Measurements from ENCODE around the gene ANO3.

ANO3 gene

GRCh38 chr11:26649884-26650283 is 318.0 kb downstream of the ANO3 start:
- peak; percentile 16 for DNase-seq

GRCh38 chr11:26651916-26652315 is 320.0 kb downstream of the ANO3 start:
- no peak for DNase-seq

- DNase-seq = no peak
Observed at GRCh38 chr11:26655287-26655686, 323.4 kb downstream of the ANO3 start.

GRCh38 chr11:26662916-26663315 is 331.0 kb downstream of the ANO3 start:
- no peak for DNase-seq

GRCh38 chr11:26665036-26665435 is 333.1 kb downstream of the ANO3 start:
- DNase-seq = no peak

- no peak for DNase-seq
Observed at GRCh38 chr11:26665946-26666345, 334.0 kb downstream of the ANO3 start.

GRCh38 chr11:26675233-26675928 is 343.5 kb downstream of the ANO3 start:
- DNase-seq = no peak

GRCh38 chr11:26676641-26677040 is 344.7 kb downstream of the ANO3 start:
- no peak for DNase-seq

GRCh38 chr11:26677566-26677965 is 345.6 kb downstream of the ANO3 start:
- DNase-seq = no peak

GRCh38 chr11:26687351-26687750 is 355.4 kb downstream of the ANO3 start:
- DNase-seq = no peak

GRCh38 chr11:26688701-26689100 is 356.8 kb downstream of the ANO3 start:
- no peak for DNase-seq

GRCh38 chr11:26696330-26696729 is 364.4 kb downstream of the ANO3 start:
- DNase-seq = no peak

- DNase-seq = no peak
Observed at GRCh38 chr11:26698224-26698623, 366.3 kb downstream of the ANO3 start.

GRCh38 chr11:26700574-26701235 is 368.8 kb downstream of the ANO3 start:
- no peak for DNase-seq

GRCh38 chr11:26702406-26702805 is 370.5 kb downstream of the ANO3 start:
- no peak for DNase-seq

GRCh38 chr11:26703411-26704191 is 371.7 kb downstream of the ANO3 start:
- DNase-seq = no peak

GRCh38 chr11:26704249-26704648 is 372.3 kb downstream of the ANO3 start:
- DNase-seq = no peak

- DNase-seq = no peak
Observed at GRCh38 chr11:26706181-26706580, 374.3 kb downstream of the ANO3 start.

GRCh38 chr11:26708736-26709456 is 377.0 kb downstream of the ANO3 start:
- no peak for DNase-seq

GRCh38 chr11:26710489-26710888 is 378.6 kb downstream of the ANO3 start:
- no peak for DNase-seq

GRCh38 chr11:26712497-26712896 is 380.6 kb downstream of the ANO3 start:
- no peak for DNase-seq

Data from 8988T (cell line).